GM23338 (cell line): ENCODE measurements around the gene RASA3.

Experiments
- CREB1 ChIP-seq: fragments of 250-450 bp; sonication (Bioruptor Pico); IDR thresholded peaks from 2 replicates; pipeline ENCODE4 v1.5.0; 2020; ENCODE audit warnings: low read depth, mild to moderate bottlenecking, moderate library complexity
- CTCF ChIP-seq, 2 experiments: fragments of 200-600 bp in 1 of 2; sonication (generic) in 1 of 2; conservative IDR thresholded peaks; 2 replicates each; pipeline versions ENCODE4 v1.5.1 to v1.6.1; 2016 to 2017; ENCODE audit warnings: antibody characterized with exemption in 2 of 2, low read depth in 2 of 2, mild to moderate bottlenecking in 2 of 2, moderate library complexity in 1 of 2
- ETS1 ChIP-seq: IDR thresholded peaks from 2 replicates; pipeline ENCODE4 v1.6.1; 2016; ENCODE audit warnings: antibody characterized with exemption
- EZH2 ChIP-seq: fragments of 200-600 bp; sonication (generic); IDR thresholded peaks from one replicate; pipeline ENCODE4 v1.8.0; 2017; ENCODE audit warnings: antibody characterized with exemption, mild to moderate bottlenecking, low read depth; ENCODE audit not compliant: unreplicated experiment
- EZH2phosphoT487 ChIP-seq: fragments of 200-600 bp; sonication (generic); IDR thresholded peaks from one replicate; pipeline ENCODE4 v1.8.1; 2018; ENCODE audit warnings: antibody characterized with exemption; ENCODE audit not compliant: unreplicated experiment
- JUNB ChIP-seq: IDR thresholded peaks from one replicate; pipeline ENCODE4 v1.6.1; 2016; ENCODE audit warnings: antibody characterized with exemption; ENCODE audit not compliant: unreplicated experiment
- NANOG ChIP-seq: IDR thresholded peaks from 2 replicates; pipeline ENCODE4 v1.6.1; 2016; ENCODE audit warnings: antibody characterized with exemption, borderline replicate concordance
- POLR2AphosphoS5 ChIP-seq: IDR thresholded peaks from 2 replicates; pipeline ENCODE4 v1.6.1; 2016; ENCODE audit warnings: antibody characterized with exemption, low read depth
- REST ChIP-seq: IDR thresholded peaks from one replicate; pipeline ENCODE4 v1.6.1; 2018; ENCODE audit warnings: antibody characterized with exemption; ENCODE audit not compliant: unreplicated experiment
- STAT1 ChIP-seq: IDR thresholded peaks from one replicate; pipeline ENCODE4 v1.6.1; 2016; ENCODE audit warnings: antibody characterized with exemption; ENCODE audit not compliant: unreplicated experiment
- ZNF114 ChIP-seq: fragments of 250-450 bp; sonication (Bioruptor Pico); IDR thresholded peaks from 2 replicates; pipeline ENCODE4 v1.5.0; 2020; ENCODE audit warnings: mild to moderate bottlenecking, moderate library complexity
- ZNF331 ChIP-seq: fragments of 250-450 bp; sonication (Bioruptor Pico); IDR thresholded peaks from 2 replicates; pipeline ENCODE4 v1.5.0; 2020; ENCODE audit warnings: low read depth, mild to moderate bottlenecking, moderate library complexity
- ZNF462 ChIP-seq: fragments of 250-450 bp; sonication (Bioruptor Pico); IDR thresholded peaks from 2 replicates; pipeline ENCODE4 v1.5.0; 2020; ENCODE audit warnings: mild to moderate bottlenecking, moderate library complexity

GRCh38 chr13:113955235-113955634 lies 177.2 kb downstream of the RASA3 start:
- TF ChIP-seq CTCF (conservative IDR thresholded peaks at IDR 0.05; ENCODE audit: low read depth in 2 of 2) (no peak), EZH2 (no peak), JUNB (no peak), CREB1 (CRISPR knock-in tag) (no peak), POLR2AphosphoS5 (no peak), ZNF331 (CRISPR knock-in tag) (no peak), EZH2phosphoT487 (no peak), REST (no peak), STAT1 (no peak), ZNF462 (CRISPR knock-in tag) (no peak), NANOG (no peak), ETS1 (no peak), ZNF114 (CRISPR knock-in tag) (no peak)
